Fibroblast of skin of left quadriceps (primary cell): ENCODE data around the gene YPEL2.

Source experiments
- DNase-seq, 2 experiments: peaks; one replicate each; pipeline ENCODE4 v3.0.0-alpha.2; 2013; ENCODE audit warnings: low read depth in 2 of 2

The YPEL2 gene

GRCh38 chr17:59330053-59330942 is 1.2 kb upstream of the YPEL2 start:
- DNase-seq = no peak

DNA sequence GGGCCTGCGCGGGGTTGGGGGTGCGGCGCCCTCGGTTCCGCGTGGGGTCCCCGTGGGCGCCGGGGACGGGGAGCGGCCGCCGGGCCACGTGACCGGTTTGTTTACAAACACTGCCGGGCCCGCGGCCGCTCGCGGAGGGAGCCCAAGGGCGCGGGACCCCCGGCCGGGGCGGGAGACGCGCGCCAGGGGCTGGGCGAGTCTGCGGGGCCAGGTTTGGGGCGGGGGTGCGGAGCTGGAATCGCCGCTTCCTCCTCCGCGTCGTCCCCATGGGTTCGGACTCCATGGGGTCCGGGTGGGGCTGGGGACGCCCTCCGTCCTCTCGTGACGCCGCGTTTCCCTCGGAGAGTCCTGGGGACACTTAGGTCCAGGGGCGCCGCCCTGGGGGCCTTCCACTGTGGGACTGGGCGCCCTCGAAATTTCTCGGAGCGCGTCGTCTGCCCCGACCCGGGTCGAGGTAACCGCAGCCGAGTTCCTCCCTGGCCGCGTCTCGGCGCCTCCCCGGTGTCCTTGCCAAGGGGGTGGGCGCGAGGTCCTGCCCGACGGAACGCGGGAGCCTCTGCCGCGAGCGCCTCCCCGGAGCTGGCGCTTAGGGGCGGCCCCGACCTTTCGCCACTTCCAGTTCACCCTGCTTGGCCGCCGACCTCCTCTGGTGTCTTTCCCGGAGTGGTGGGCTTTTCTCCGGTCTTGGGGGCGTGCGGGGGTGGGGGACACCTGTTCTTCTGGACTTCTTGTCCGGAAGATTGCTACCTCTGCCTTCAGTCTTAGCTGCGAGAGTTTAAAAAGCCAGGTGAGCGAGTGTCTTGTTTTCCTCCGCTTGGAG is 684 bp downstream of the YPEL2 start:
- DNase-seq = no peak

DNA sequence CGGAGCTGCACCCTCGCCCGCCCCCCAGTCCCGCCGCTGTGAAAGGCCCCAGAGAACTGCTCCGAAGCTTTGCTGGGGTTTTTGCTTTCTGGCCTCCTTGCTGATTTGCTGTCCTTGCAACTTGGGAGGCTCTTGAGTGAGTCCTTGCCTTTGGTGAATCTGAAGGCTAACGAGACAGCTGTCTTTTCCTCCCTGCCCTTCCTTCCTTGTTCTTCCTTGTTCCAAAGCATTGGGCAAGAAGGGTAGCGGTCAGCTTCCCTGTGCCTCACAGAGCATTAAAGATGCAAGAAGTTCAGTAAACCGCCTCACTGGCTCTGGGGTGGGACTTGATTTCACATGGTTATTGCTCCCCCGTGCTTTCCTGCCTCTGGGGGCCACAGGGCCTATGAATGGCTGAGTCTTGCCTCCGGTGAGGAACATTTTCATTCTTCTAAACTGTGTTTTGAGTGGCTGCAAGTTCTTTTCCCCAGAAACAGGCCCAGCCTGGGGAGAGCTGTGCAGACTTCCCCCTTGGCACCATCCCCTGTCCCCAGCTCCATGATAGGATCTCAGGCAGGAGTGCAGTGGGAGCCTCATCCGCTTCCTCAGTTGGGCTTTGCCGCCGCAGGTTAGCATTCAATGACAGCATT is 1.4 kb downstream of the YPEL2 start:
- DNase-seq = no peak

DNA sequence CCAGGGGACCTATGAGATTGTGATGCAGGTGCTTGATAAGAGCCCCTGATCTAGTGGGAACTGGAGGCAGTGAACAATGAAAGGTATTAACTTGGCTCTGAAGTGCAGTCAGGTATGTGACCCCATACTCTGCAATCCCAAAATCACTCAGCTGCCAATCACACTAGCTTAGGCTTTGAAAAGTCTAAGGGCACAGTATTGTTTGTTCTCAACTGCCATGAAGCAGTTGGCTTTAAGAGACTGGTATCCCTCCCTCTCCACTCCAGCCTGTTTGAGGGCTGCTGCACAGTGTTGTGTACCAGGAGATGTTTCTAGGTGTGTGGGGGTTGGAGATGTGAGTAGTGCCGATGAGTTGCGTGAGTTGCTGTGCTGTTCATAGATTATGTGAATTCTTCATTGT is 2.4 kb downstream of the YPEL2 start:
- no peak for DNase-seq

- no peak for DNase-seq
Observed at GRCh38 chr17:59335685-59336084, 4.2 kb downstream of the YPEL2 start.

- no peak for DNase-seq
Observed at GRCh38 chr17:59337741-59338299, 6.4 kb downstream of the YPEL2 start.

GRCh38 chr17:59338498-59338897 is 7.0 kb downstream of the YPEL2 start:
- DNase-seq = no peak

DNA sequence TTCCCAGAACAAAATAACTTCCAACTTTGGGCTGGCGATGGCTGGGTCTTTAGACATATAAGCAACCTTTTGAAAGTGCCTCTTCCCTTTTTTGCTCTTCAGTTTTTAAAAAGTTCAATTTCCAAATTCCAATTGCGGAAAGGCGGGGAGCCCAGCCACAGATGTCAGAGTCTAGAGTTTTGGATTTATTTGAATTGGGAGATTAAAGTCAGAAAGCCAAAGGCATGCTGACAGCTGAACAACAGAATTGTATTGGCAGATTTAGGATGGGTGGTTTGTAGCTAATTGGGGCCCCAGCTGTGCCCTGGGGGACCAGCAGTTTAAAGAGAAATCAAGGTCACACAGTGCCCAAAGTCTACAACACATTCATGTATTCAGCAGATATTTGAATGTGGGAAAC is 10.5 kb downstream of the YPEL2 start:
- DNase-seq = no peak

DNA sequence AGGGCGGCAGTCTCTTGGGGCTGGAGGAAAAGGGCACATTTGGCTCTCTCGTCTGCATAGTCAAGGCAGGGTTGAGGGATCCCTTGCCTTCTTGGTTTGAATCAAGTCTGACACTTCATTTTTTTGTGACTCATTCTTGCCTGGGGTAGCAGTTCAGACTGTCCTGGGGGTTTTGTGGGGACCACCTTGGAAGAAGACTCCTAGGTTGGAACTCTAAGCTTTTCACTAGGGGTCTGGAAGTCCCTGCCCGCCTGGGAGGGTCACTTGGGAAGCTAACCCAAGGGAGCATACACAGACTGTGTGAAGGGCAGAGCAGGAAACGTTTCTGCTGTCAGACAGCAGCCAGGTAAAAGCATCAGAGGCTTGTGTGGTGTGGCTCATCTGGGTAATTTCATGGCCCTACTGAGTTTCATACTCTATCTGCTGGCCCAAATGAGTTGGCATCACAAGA is 11.3 kb downstream of the YPEL2 start:
- no peak for DNase-seq

GRCh38 chr17:59345476-59345875 is 14.0 kb downstream of the YPEL2 start:
- no peak for DNase-seq

DNA sequence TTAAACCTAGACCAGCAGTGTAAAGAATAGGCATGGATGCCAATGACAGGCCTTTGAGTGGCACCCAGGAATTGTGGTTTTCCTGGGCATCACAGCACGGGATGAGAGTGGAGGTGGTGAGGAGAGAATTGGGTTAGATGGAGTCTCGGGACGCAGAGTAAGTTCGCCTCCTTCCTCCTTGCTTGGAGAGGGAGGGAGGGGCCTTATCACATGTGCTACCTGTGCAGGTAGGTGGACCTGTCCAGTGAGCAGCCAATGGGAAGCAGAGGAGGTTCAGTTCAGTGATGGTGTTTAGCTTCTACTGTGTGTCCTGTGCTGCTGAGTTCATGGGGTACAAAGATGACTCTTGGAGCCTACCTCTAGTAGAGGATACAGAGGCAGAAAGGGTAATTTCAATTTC is 14.9 kb downstream of the YPEL2 start:
- no peak for DNase-seq

GRCh38 chr17:59346876-59347407 is 15.5 kb downstream of the YPEL2 start:
- DNase-seq = no peak

DNA sequence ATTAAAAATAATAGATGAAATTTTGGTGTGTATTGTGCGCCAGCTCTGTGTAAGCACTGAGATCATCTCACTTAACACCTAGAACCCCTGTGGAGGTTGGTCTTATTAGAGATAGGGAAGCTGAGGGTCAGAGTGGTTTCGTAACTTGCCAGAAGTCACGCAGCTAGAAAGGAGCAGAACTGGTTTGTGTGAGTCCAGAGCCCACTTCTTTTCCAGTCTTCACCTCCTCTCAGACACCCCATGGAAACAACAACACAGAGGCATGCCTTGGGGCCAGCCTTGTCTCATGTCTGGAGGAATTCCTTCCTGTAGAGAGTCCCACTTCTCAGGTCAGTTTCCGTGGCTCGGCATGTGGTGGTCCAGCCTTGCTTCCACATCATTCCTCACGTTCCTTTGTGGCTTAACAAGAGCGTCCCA is 16.5 kb downstream of the YPEL2 start:
- DNase-seq = no peak

GRCh38 chr17:59349178-59349577 is 17.7 kb downstream of the YPEL2 start:
- no peak for DNase-seq

DNA sequence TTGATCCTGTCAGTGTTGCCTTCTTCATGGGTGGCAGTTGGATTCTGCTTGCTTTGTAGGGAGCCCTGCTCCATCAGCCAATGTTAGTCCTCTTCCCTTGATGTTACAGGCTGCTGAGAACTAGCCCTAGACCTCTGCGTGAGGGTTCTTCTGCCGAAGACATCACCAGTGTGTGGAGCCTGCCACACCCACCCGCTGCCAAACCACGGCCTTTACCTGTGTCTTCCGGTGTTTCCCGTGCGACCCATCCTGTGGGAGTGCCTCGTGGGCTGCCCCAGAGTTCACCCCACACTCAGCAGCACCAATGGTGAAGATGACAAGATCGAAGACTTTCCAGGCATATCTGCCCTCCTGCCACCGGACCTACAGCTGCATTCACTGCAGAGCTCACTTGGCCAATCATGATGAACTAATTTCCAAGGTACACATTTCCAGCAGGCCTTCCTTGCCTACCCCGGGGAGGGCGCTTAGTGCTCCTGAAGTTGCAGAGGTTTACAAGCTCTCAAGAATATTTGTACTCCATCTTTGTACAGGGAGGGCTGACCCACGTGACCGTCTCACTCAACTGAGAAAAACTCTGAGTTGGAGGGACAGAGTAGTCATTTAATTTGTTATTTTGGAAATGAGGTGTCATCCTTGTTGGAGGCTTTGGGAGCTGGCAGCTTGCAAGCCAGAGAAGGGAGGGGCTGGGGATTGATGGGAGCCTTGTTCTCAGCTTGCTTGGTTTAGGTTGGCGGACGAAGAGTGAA is 21.8 kb downstream of the YPEL2 start:
- DNase-seq = no peak

DNA sequence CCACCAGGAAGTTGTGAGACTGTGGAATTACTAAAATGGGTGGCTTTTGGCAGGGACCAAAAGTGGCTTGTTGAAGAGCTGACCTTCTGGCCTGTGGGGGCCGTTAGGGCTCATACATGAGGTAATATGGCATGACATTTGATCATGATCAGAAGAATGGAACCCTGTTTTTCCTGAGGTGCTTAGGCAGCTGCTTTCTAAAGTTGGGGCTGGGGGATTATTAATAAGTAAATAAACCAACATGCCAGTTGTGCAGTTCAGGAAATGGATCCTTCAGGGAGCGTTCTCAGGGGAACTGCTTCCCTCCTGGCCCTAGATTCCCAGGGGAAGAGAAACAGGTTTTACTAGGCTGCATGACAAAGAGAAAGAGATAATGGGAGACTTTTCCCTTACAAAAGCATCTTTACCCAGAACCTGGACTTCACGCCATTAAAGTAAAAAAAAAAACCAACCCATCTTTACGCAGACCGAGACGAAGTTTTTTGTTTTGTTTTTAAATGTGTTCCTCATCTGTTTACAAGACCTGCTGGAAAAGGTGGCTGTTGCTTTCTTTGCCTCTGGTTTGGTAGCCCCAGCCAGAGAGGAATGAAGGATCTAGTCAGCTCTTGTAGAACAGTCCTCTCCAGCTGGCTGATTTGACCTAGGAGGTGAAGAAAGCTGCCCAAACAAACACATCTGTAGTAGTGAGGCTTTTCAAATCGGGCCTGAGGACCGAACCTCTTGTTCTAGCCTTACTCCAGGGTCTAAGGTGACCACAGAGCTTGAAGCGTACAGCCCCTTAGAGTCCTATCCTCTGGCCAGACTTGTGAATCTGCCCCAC is 22.7 kb downstream of the YPEL2 start:
- DNase-seq = no peak

GRCh38 chr17:59355030-59355701 is 23.7 kb downstream of the YPEL2 start:
- no peak for DNase-seq

- no peak for DNase-seq
Observed at GRCh38 chr17:59355702-59356325, 24.4 kb downstream of the YPEL2 start.

DNA sequence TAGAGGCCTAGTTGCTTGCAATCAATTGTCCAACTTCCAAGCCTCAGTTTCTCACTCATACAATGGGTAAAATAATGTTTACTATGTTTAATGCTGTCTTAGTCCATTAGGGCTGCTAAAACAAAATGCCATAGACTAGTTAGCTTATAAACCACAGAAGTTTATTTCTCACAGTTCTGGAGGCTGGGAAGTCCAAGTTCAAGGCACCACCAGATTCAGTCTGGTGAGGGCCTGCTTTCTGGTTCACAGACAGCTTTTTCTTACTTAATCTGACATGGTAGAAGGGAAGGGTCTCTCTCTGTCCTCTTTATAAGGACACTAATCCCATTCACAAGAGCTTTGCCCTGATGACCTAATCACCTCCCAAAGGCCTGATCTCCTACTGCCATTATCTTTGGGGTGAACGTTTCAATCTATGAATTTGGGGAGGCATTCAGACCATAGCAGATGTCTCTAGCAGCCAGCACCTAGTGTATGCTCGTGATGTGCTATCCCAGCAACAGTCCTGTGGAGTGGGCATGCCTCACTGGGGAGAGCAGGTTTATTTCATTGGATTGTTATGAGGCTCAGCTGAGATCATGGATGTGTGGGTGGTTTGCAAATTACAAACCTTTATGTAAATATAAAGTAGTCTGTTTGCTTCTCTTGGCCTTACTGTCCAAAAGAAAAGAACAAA is 25.2 kb downstream of the YPEL2 start:
- no peak for DNase-seq
